ENCODE results near the gene HOXB7. TPM values are rescaled to one million over a fixed set of nuclear protein-coding genes. Genes with fewer than 3 reads are reported as not detected.

The HOXB7 gene
- total RNA-seq, 1 donor from 2014 or later: 3.6 TPM

DNA sequence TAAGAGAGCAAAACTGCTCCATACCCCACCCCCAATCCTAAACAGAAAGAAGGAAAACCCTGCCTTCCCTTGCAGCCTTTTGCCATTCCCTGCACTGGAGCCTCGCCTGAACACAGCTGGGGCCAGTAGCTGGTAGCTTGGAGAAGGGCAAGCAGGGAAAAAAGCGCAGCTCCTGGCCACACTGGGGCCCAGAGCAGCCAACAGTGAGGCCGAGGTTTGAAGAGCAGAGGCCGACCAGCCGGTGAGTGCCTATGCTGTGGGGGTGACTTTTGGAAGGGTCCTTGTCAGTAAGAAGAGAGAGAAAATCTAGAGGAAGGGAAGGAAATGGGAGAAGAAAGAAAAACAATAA lies 18.6 kb upstream of the HOXB7 start:
- TF ChIP-seq, protein P1, sequence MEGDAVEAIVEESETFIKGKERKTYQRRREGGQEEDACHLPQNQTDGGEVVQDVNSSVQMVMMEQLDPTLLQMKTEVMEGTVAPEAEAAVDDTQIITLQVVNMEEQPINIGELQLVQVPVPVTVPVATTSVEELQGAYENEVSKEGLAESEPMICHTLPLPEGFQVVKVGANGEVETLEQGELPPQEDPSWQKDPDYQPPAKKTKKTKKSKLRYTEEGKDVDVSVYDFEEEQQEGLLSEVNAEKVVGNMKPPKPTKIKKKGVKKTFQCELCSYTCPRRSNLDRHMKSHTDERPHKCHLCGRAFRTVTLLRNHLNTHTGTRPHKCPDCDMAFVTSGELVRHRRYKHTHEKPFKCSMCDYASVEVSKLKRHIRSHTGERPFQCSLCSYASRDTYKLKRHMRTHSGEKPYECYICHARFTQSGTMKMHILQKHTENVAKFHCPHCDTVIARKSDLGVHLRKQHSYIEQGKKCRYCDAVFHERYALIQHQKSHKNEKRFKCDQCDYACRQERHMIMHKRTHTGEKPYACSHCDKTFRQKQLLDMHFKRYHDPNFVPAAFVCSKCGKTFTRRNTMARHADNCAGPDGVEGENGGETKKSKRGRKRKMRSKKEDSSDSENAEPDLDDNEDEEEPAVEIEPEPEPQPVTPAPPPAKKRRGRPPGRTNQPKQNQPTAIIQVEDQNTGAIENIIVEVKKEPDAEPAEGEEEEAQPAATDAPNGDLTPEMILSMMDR (IDR thresholded peaks at IDR 0.05; ENCODE audit: unreplicated experiment): no peak
- no peak for DNase-seq (ENCODE audit: low spot score)
- Mint-ChIP-seq H3K4me3 (ENCODE audit: unreplicated experiment) (no peak overlapping the region), H3K9me3 (ENCODE audit: unreplicated experiment) (no peaks in the 10 kb centered on the region), H3K27me3 (ENCODE audit: unreplicated experiment) (peaks cover 28% of the 10 kb centered on the region), H3K4me1 (ENCODE audit: unreplicated experiment) (peaks cover 16% of the 10 kb centered on the region), H3K27ac (ENCODE audit: unreplicated experiment) (no peak overlapping the region), H3K36me3 (ENCODE audit: low read depth, unreplicated experiment) (no peaks in the 10 kb centered on the region)

DNA sequence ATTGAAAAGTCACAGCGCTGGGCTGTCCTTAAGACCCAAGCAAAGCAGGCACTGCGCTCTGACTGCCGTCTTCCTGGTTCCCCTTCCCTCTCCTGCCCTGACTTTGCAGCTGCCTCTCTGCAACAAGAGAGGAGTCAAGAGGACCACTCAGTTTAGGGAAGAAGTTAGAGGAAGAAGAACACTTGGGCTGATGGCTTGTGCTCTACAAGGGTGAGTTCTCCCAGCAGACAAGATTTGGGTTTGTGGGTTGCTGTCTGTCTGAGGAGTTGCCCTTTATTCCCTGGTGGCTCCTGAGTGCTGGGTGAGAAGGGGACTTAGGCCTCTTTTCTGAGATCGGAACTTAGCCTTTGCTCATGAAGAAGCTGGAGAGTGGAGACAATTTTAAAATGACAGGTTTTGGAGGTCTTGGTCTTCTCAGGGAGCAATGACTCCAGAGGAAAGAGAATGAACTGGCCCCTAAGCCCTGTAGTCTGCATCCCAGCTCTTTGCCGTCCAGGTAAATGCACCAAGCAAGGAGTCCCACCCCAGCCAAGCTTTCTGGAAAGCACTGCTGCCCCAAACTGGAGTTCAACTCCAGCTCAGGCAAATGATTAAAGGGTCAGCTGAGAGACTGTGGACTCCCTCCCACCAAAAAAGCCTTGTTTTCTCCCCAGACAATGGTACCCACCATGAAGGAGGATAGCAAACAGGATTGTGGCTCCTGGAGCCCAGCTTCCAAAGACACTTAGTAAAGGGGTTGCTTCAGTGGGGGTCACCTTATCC lies 18.0 kb upstream of the HOXB7 start:
- Mint-ChIP-seq H3K4me3 (ENCODE audit: unreplicated experiment) (no peak overlapping the region), H3K27ac (ENCODE audit: unreplicated experiment) (no peak overlapping the region), H3K9me3 (ENCODE audit: unreplicated experiment) (no peaks in the 10 kb centered on the region), H3K27me3 (ENCODE audit: unreplicated experiment) (peaks cover 28% of the 10 kb centered on the region), H3K4me1 (ENCODE audit: unreplicated experiment) (peaks cover 16% of the 10 kb centered on the region), H3K36me3 (ENCODE audit: low read depth, unreplicated experiment) (no peaks in the 10 kb centered on the region)
- DNase-seq (ENCODE audit: low spot score): no peak
- TF ChIP-seq, protein P1 (IDR thresholded peaks at IDR 0.05; ENCODE audit: unreplicated experiment): no peak

DNA sequence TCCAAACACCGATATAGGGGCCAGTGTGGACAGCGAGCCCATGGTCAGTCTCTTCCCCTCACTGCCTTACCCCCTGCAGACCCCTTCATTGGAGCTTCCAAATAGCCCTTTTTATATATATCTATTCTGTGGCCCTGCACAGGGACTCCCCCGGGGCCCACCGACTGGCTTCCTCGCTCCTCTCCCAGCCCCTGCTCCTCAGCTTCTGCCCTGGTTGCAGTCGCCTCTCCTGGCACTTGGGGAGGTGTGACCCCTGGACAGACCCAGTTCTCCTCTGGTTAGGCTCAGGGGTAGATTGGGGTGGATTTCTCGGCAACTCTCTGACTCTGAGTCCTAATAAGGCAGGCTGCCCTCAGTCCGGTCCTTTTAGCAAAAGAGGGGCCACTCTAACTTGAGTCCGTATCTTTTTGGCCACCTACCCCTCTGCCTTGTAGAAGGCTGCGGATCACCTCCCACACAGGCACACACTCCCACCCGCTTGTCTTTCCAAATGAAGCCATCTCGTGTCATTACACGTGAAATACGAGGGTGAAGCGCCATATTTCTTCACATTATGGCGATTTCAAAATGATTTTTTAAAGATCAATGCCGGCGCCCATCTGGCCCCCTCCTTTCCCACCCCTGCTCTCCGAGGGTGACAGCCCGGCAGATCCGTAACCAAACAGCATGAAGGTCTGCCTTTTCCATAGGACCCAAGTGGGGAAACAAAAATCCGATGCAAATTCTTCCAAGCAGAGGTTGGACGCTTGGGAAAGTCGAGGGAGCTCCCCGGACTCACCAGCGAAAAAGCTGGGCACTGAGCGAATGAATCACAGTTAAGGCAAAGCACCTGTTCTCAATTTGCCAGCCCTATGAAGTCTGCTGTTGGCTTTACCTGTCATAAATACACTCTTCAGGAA lies 17.1 kb upstream of the HOXB7 start:
- Mint-ChIP-seq H3K27me3 (ENCODE audit: unreplicated experiment) (peaks cover 32% of the 10 kb centered on the region), H3K4me3 (ENCODE audit: unreplicated experiment) (no peak overlapping the region), H3K27ac (ENCODE audit: unreplicated experiment) (no peak overlapping the region), H3K9me3 (ENCODE audit: unreplicated experiment) (no peaks in the 10 kb centered on the region), H3K36me3 (ENCODE audit: low read depth, unreplicated experiment) (no peaks in the 10 kb centered on the region), H3K4me1 (ENCODE audit: unreplicated experiment) (peaks cover 15% of the 10 kb centered on the region)
- DNase-seq (ENCODE audit: low spot score): no peak
- TF ChIP-seq, protein P1 (IDR thresholded peaks at IDR 0.05; ENCODE audit: unreplicated experiment): no peak

DNA sequence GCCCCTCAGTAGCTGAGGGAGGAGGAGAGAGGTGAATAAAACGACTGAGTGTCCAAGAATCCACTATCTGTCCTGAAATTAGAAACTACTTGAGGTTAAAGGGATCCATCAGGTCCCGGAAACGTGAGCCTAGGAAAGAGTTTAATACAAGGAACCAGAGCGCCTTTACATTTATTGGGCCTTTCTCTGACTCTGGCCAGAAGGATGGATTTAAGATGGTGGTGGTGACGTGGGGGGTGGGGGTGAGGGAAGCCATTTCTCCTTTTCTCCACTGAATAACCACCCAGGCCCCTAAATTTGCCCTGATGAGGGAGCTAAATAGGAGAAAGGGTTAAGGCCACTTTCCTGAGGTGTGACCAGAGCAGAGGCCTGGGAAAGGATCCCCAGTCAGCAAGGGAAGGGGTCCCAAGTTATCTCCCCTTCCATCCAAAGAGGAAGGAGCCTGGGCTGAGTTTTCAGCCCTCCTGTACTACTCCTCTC lies 16.3 kb upstream of the HOXB7 start:
- H3K27me3 Mint-ChIP-seq (ENCODE audit: unreplicated experiment): peaks cover 33% of the 10 kb centered on the region
- no peaks in the 10 kb centered on the region for H3K9me3 Mint-ChIP-seq (ENCODE audit: unreplicated experiment)
- H3K4me3 Mint-ChIP-seq (ENCODE audit: unreplicated experiment): no peak overlapping the region
- H3K4me1 Mint-ChIP-seq (ENCODE audit: unreplicated experiment): peaks cover 8% of the 10 kb centered on the region
- no peak for DNase-seq (ENCODE audit: low spot score)
- H3K27ac Mint-ChIP-seq (ENCODE audit: unreplicated experiment): no peak overlapping the region
- TF ChIP-seq, protein P1 (IDR thresholded peaks at IDR 0.05; ENCODE audit: unreplicated experiment): no peak
- no peaks in the 10 kb centered on the region for H3K36me3 Mint-ChIP-seq (ENCODE audit: low read depth, unreplicated experiment)

Data from endothelial cell (in vitro differentiated cells).